CD4-positive, alpha-beta memory T cell (primary cell): ENCODE results near the gene PCID2. TPM values are rescaled to one million over a fixed set of nuclear protein-coding genes. Genes with fewer than 3 reads are reported as not detected.

Experiments
- CTCF ChIA-PET: fragments of 350-600 bp; sonication (Branson Sonifier 250); formaldehyde crosslinking; loops from one replicate; lab custom pipeline; 2021; ENCODE audit warnings: inconsistent platforms; ENCODE audit not compliant: partially characterized antibody; lab: Charles Lee
- POLR2A ChIA-PET: fragments of 350-600 bp; sonication (Branson Sonifier 250); formaldehyde crosslinking; loops from one replicate; lab custom pipeline; 2021; ENCODE audit not compliant: partially characterized antibody; lab: Charles Lee
- DNase-seq, 5 donors: peaks; one replicate each; pipeline versions ENCODE4 v3.0.0 to v3.0.0-alpha.2; 2020 to 2022; ENCODE audit warnings: mixed read lengths in 1 of 5
- H3K27ac ChIP-seq: one replicate; pipeline ENCODE4 v1.7.0; 2013; ENCODE audit warnings: low read depth, low read length
- H3K27me3 ChIP-seq: 2 replicates; pipeline ENCODE4 v1.7.0; 2013; ENCODE audit warnings: mild to moderate bottlenecking, low read length, moderate library complexity; ENCODE audit not compliant: insufficient read depth
- H3K36me3 ChIP-seq: 2 replicates; pipeline ENCODE4 v1.7.0; 2013; ENCODE audit warnings: mild to moderate bottlenecking, low read length, moderate library complexity; ENCODE audit not compliant: insufficient read depth
- H3K4me1 ChIP-seq: 2 replicates; pipeline ENCODE4 v1.7.0; 2013; ENCODE audit warnings: mild to moderate bottlenecking, low read length, moderate library complexity; ENCODE audit not compliant: insufficient read depth
- H3K4me3 ChIP-seq, 2 donors: one replicate each; pipeline ENCODE4 v1.7.0; 2013; ENCODE audit warnings: low read length in 2 of 2, mild to moderate bottlenecking in 1 of 2
- H3K9me3 ChIP-seq, 2 donors: one replicate each; pipeline ENCODE4 v1.7.0; 2013; ENCODE audit warnings: low read length in 2 of 2, control low read depth in 1 of 2; ENCODE audit not compliant: control insufficient read depth in 1 of 2
- H3K27ac Mint-ChIP-seq, 7 donors: one replicate each; pipeline ENCODE4 v1.8.0; 2020 to 2021; ENCODE audit warnings: mixed read lengths in 7 of 7, mild to moderate bottlenecking in 6 of 7, inconsistent platforms in 3 of 7, moderate library complexity in 3 of 7
- H3K27me3 Mint-ChIP-seq, 2 donors: one replicate each; pipeline ENCODE4 v1.8.0; 2020 to 2021; ENCODE audit warnings: mixed read lengths in 2 of 2
- H3K36me3 Mint-ChIP-seq, 2 donors: one replicate each; pipeline ENCODE4 v1.8.0; 2020 to 2021; ENCODE audit warnings: mixed read lengths in 2 of 2, inconsistent platforms in 1 of 2, mild to moderate bottlenecking in 1 of 2
- H3K4me1 Mint-ChIP-seq, 4 donors: one replicate each; pipeline ENCODE4 v1.8.0; 2020 to 2021; ENCODE audit warnings: mixed read lengths in 4 of 4, mild to moderate bottlenecking in 1 of 4
- H3K4me3 Mint-ChIP-seq, 8 donors: one replicate each; pipeline ENCODE4 v1.8.0; 2020 to 2021; ENCODE audit warnings: mixed read lengths in 8 of 8, mild to moderate bottlenecking in 7 of 8, moderate library complexity in 6 of 8, inconsistent platforms in 3 of 8
- H3K9me3 Mint-ChIP-seq, 8 donors: one replicate each; pipeline ENCODE4 v1.8.0; 2020 to 2021; ENCODE audit warnings: mixed read lengths in 8 of 8, mild to moderate bottlenecking in 5 of 8, inconsistent platforms in 3 of 8, moderate library complexity in 1 of 8
- intact Hi-C: fragments of 100-400 bp; cut with micrococcal nuclease; formaldehyde crosslinking; loops from one replicate; pipeline ENCODE4 v1.15.1; 2023
- polyA plus RNA-seq, 2 donors: library from polyadenylated mRNA; unstranded; fragments of 300-500 nt; fragmentation: Illumina TruSeq; gene quantifications; one replicate each; pipeline ENCODE4 v1.2.3, GENCODE V29; 2021
- total RNA-seq, 2 experiments: library from RNA; stranded (reverse); gene quantifications; one replicate each; pipeline ENCODE4 v1.2.3, GENCODE V29; 2021

The PCID2 gene
- total and polyA plus RNA-seq, 4 experiments from 2014 or later = 78.2 to 100 (median 82.3) TPM

- Mint-ChIP-seq H3K27ac (peak within 1 kb of the TSS; percentile 83 to 97 (median 91)), H3K9me3 (peaks cover 0 to 3% (median 0%) of the 10 kb centered on the region in 8 donors), H3K4me3 (peak within 1 kb of the TSS; percentile 83 to 93 (median 90)), H3K27me3 (no peaks in the 10 kb centered on the region), H3K4me1 (peaks cover 37 to 60% (median 57%) of the 10 kb centered on the region in 4 donors), H3K36me3 (peaks cover 21 to 45% of the 10 kb centered on the region in 2 donors)
- Histone ChIP-seq H3K9me3 (no peaks in the 10 kb centered on the region), H3K27ac (peak within 1 kb of the TSS; percentile 89), H3K36me3 (peaks cover 3% of the 10 kb centered on the region), H3K27me3 (no peaks in the 10 kb centered on the region), H3K4me3 (peak within 1 kb of the TSS; percentile 73 to 80), H3K4me1 (peaks cover 78% of the 10 kb centered on the region)
- ChIA-PET CTCF (interaction anchor here (1.2 to 2.5 kb wide), 3 partner anchors 25 to 56 kb away, joined by 3 to 8 read pairs (median 3); no protein-coding TSS in a partner anchor), POLR2A (interaction anchor here (0.9 to 4.5 kb wide), 27 partner anchors 8 to 281 kb away, joined by 3 to 66 read pairs (median 5); partner anchors contain the start of genes DCUN1D2, LAMP1 and MCF2L)
- peak; percentile 58 to 72 (median 70) for DNase-seq
- intact Hi-C loops = loop anchor here (2.0 to 5.0 kb wide), 3 partner anchors 25 to 239 kb away; no protein-coding TSS in a partner anchor
These were observed 878 bp upstream of the PCID2 start, which contains the start of gene CUL4A for GRCh38 chr13:113209336-113209758. Gene CUL4A, plus strand, starts transcription at chr13:113209613. Its CDS starts 15 bp downstream, at chr13:113209628.

GRCh38 chr13:113207890-113208420, 514 bp downstream of the PCID2 start:
- Histone ChIP-seq H3K27me3 (no peaks in the 10 kb centered on the region), H3K4me1 (peaks cover 78% of the 10 kb centered on the region), H3K9me3 (no peaks in the 10 kb centered on the region), H3K4me3 (peak overlapping the region; percentile 73 to 80), H3K36me3 (peaks cover 9% of the 10 kb centered on the region), H3K27ac (peak overlapping the region; percentile 89)
- intact Hi-C loops = loop anchor here (1.0 to 5.0 kb wide), 6 partner anchors 23 to 241 kb away; partner anchors contain the start of gene LAMP1
- peaks cover 21 to 39% of the 10 kb centered on the region in 2 donors for H3K36me3 Mint-ChIP-seq
- CTCF ChIA-PET = interaction anchor here (1.5 to 2.5 kb wide), 2 partner anchors 23 to 265 kb away, joined by 3 to 8 read pairs; no protein-coding TSS in a partner anchor
- H3K4me3 Mint-ChIP-seq = peak overlapping the region; percentile 86 to 92 (median 90)
- POLR2A ChIA-PET = interaction anchor here (0.7 to 4.5 kb wide), 15 partner anchors 9 to 239 kb away, joined by 3 to 66 read pairs (median 5); partner anchors contain the start of genes LAMP1 and MCF2L
- H3K4me1 Mint-ChIP-seq = peaks cover 51 to 71% (median 54%) of the 10 kb centered on the region in 4 donors
- DNase-seq = no peak
- H3K27ac Mint-ChIP-seq = peak overlapping the region; percentile 89 to 96 (median 95)
- H3K9me3 Mint-ChIP-seq = peaks cover 0 to 3% (median 0%) of the 10 kb centered on the region in 8 donors
- H3K27me3 Mint-ChIP-seq = no peaks in the 10 kb centered on the region

- no peaks in the 10 kb centered on the region for H3K9me3 ChIP-seq
- H3K27me3 ChIP-seq = no peaks in the 10 kb centered on the region
- H3K4me3 Mint-ChIP-seq = peak overlapping the region; percentile 86 to 92 (median 90)
- DNase-seq = no peak
- ChIA-PET POLR2A (interaction anchor here (0.7 to 4.5 kb wide), 5 partner anchors 22 to 239 kb away, joined by 3 to 66 read pairs (median 14); partner anchors contain the start of gene MCF2L), CTCF (interaction anchor here (1.5 kb wide), 1 partner anchor 265 kb away, joined by 3 read pairs; no protein-coding TSS in a partner anchor)
- H3K4me1 Mint-ChIP-seq = peaks cover 56 to 76% (median 57%) of the 10 kb centered on the region in 4 donors
- H3K9me3 Mint-ChIP-seq = peaks cover 0 to 3% (median 0%) of the 10 kb centered on the region in 8 donors
- peak overlapping the region; percentile 73 to 80 for H3K4me3 ChIP-seq
- H3K36me3 Mint-ChIP-seq = peaks cover 26 to 43% of the 10 kb centered on the region in 2 donors
- peaks cover 9% of the 10 kb centered on the region for H3K36me3 ChIP-seq
- H3K27ac Mint-ChIP-seq = peak overlapping the region; percentile 89 to 96 (median 95)
- intact Hi-C loops = loop anchor here (5.0 kb wide), 1 partner anchor 35 kb away; no protein-coding TSS in a partner anchor
- peak overlapping the region; percentile 89 for H3K27ac ChIP-seq
- H3K27me3 Mint-ChIP-seq = no peaks in the 10 kb centered on the region
- H3K4me1 ChIP-seq = peaks cover 77% of the 10 kb centered on the region
These were observed 1.0 kb downstream of the PCID2 start for GRCh38 chr13:113207460-113207859.

- H3K27me3 Mint-ChIP-seq = no peaks in the 10 kb centered on the region
- peaks cover 23 to 38% of the 10 kb centered on the region in 2 donors for H3K36me3 Mint-ChIP-seq
- peak overlapping the region in 7 of 8 donors; percentile 0 to 80 (median 41) for H3K4me3 Mint-ChIP-seq
- H3K27ac ChIP-seq = no peak overlapping the region
- H3K27me3 ChIP-seq = no peaks in the 10 kb centered on the region
- ChIA-PET POLR2A (no interaction called here), CTCF (no interaction called here)
- H3K4me1 ChIP-seq = peaks cover 63% of the 10 kb centered on the region
- H3K4me1 Mint-ChIP-seq = peaks cover 48 to 66% (median 58%) of the 10 kb centered on the region in 4 donors
- H3K36me3 ChIP-seq = peaks cover 9% of the 10 kb centered on the region
- no peaks in the 10 kb centered on the region for H3K9me3 ChIP-seq
- no peak for DNase-seq
- H3K9me3 Mint-ChIP-seq = no peaks in the 10 kb centered on the region
- no peak overlapping the region for H3K4me3 ChIP-seq
- peak overlapping the region; percentile 21 to 91 (median 74) for H3K27ac Mint-ChIP-seq
- intact Hi-C loops = loop anchor here (5.0 kb wide), 1 partner anchor 33 kb away; no protein-coding TSS in a partner anchor
These were observed 3.0 kb downstream of the PCID2 start for GRCh38 chr13:113205428-113205931.

- Mint-ChIP-seq H3K36me3 (peaks cover 23 to 44% of the 10 kb centered on the region in 2 donors), H3K9me3 (no peaks in the 10 kb centered on the region), H3K27me3 (no peaks in the 10 kb centered on the region), H3K27ac (no peak overlapping the region), H3K4me3 (no peak overlapping the region), H3K4me1 (peaks cover 44 to 66% (median 57%) of the 10 kb centered on the region in 4 donors)
- no peak for DNase-seq
- no peaks in the 10 kb centered on the region for H3K9me3 ChIP-seq
- peaks cover 59% of the 10 kb centered on the region for H3K4me1 ChIP-seq
- H3K27ac ChIP-seq = no peak overlapping the region
- peaks cover 17% of the 10 kb centered on the region for H3K36me3 ChIP-seq
- ChIA-PET POLR2A (no interaction called here), CTCF (no interaction called here)
- intact Hi-C loops = no loop called here
- no peaks in the 10 kb centered on the region for H3K27me3 ChIP-seq
- no peak overlapping the region for H3K4me3 ChIP-seq
These were observed 4.1 kb downstream of the PCID2 start for GRCh38 chr13:113204378-113204734.

- Histone ChIP-seq H3K9me3 (no peaks in the 10 kb centered on the region), H3K27me3 (no peaks in the 10 kb centered on the region), H3K4me1 (peaks cover 59% of the 10 kb centered on the region), H3K27ac (no peak overlapping the region), H3K36me3 (peaks cover 23% of the 10 kb centered on the region), H3K4me3 (no peak overlapping the region)
- ChIA-PET POLR2A (no interaction called here), CTCF (no interaction called here)
- intact Hi-C loops = no loop called here
- Mint-ChIP-seq H3K27me3 (no peaks in the 10 kb centered on the region), H3K36me3 (peaks cover 23 to 50% of the 10 kb centered on the region in 2 donors), H3K27ac (peak overlapping the region in 5 of 7 donors; percentile 35 to 85 (median 63)), H3K4me1 (peaks cover 44 to 66% (median 57%) of the 10 kb centered on the region in 4 donors), H3K4me3 (peak overlapping the region in 1 of 8 donors; percentile 18), H3K9me3 (no peaks in the 10 kb centered on the region)
- DNase-seq = no peak
These were observed 4.7 kb downstream of the PCID2 start for GRCh38 chr13:113203507-113204377.
